ENCODE results near the gene ZBTB43.

GRCh38 chr9:126761274-126761673 lies 43.6 kb upstream of the ZBTB43 start:
- TF ChIP-seq CTCF (IDR thresholded peaks at IDR 0.05) (no peak), POLR2AphosphoS5 (IDR thresholded peaks at IDR 0.05) (no peak)
